HG03097 (cell line): Measurements from ENCODE around the gene DEPDC4.
A peak's percentile ranks its signal among the peaks of the same experiment; 100 is the strongest.

Source experiments
- ATAC-seq: cut with Tn5 transposase; IDR thresholded peaks from one replicate; pipeline ENCODE4 v1.9.1; 2021; ENCODE audit not compliant: unreplicated experiment, low FRiP score

The DEPDC4 gene

GRCh38 chr12:100219328-100220109 lies 47.4 kb downstream of the DEPDC4 start:
- no peak for ATAC-seq

- ATAC-seq = no peak
These were observed 50.5 kb downstream of the DEPDC4 start for GRCh38 chr12:100216337-100216736.

DNA sequence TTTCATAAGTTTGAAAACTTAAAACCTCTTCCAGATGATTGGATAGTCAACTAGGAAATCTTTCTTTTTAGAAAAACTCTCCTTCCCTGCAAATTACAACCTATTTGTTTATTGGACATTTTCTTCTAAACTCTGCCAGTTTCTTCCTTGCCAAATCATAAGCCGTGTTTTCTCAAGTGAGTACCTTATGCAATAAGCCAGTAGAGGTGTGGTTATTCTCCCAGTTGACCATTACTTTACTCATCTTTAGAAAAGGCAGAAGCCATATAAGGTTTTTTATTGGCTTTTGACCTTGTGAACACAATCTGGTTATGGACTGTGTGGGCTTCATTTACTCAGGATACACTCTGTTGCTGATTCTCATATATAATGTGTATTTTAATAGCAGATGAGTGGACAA lies 51.7 kb downstream of the DEPDC4 start:
- no peak for ATAC-seq

- ATAC-seq = no peak
These were observed 52.4 kb downstream of the DEPDC4 start for GRCh38 chr12:100214518-100214917.

DNA sequence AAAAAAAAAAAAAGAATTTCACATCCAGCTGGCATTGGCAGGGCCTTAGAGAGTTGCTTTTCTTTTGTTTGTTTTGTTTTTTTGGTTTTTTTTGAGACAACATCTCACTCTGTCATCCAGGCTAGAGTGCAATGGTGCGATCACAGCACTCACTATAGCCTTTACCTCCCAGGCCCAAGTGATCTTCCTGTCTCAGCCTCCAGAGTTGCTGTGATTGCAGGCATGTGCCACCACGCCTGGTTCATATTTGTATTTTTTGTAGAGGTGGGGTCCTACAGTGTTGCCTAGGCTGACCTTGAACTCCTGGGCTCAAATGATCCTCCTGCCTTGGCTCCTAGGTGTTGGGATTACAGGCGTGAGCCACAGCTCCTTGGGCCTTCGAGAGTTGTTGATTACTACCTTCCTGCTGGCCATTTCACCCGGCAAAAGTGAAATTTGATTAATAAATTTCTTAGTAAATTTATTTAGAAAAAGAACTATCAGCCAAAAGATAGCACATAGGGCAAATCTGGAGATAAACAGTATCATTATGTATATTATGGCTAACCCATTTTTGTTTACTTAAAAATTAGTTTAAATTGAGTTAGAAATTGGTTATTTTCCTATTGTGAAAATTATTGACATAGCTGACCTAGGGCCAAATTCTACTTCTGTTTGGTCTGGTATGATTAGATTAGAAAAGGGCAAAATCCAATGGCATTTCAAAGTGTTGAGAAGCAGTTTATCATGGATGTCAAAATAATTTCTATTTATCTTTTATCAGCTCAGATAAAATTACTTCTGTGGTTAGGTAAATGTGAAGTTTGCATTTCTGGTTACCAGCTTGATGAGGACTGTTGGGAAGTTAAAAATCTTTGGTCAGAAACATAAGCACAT lies 53.6 kb downstream of the DEPDC4 start:
- no peak for ATAC-seq

- ATAC-seq = no peak
These were observed 55.2 kb downstream of the DEPDC4 start for GRCh38 chr12:100211698-100212097.

GRCh38 chr12:100208834-100209233 lies 58.0 kb downstream of the DEPDC4 start:
- no peak for ATAC-seq

- no peak for ATAC-seq
These were observed 59.6 kb downstream of the DEPDC4 start for GRCh38 chr12:100207311-100207710.

- no peak for ATAC-seq
These were observed 65.1 kb downstream of the DEPDC4 start for GRCh38 chr12:100201604-100202423.

DNA sequence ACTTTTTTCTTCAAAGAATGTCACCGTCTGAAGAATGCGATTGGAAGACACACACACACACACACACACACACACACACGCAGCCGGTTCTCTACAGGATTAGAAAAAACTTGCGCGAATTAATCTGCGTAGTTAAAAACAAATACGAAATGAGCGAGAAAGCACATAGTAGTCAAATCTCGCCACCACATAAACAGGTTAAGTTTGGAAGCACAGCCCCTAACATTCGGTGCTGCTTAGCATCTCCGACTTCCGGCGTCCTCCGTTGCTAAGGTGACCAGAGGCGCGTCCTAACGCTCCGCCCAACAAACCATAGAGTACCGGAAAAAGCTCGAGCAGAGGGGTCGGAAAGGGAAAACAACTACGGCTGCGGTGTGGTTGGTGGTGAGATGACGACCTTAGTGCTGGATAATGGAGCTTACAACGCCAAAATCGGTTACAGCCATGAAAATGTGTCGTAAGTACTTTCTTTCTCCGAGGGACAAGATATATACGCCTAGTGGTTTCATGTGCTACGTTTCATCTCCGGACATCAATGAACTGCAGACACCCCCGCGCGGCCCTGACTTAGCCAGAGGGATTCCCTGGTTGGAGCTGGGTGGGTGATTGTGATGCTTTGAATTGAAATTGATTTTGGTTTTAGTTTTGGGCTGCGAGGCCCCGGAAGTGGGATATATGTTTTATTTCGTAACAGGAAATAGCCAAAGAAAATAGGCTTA lies 66.3 kb downstream of the DEPDC4 start, which contains the start of gene ACTR6:
ACTR6 (plus strand) TSS at position 353 of the 719 bp plus-strand sequence; CDS start at position 390, 37 bp downstream.
- peak; percentile 88 for ATAC-seq

GRCh38 chr12:100199347-100200149 lies 67.3 kb downstream of the DEPDC4 start:
- ATAC-seq = peak; percentile 75

DNA sequence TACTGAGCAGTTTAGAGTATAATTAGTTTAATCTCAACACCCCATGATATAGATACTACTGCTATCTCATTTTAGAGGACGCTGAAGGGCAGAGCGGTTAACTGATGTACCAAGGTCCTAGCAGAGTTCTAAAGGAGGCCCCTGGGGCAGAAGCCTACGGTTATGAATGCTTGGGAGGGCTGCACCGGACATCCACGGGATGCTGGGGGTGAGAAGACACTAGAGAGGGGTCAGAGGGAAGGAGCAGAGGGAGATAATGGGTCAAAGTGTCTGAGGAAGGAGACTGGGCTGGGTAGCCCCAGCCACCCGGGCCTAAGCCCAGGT lies 67.9 kb downstream of the DEPDC4 start:
- ATAC-seq = no peak

DNA sequence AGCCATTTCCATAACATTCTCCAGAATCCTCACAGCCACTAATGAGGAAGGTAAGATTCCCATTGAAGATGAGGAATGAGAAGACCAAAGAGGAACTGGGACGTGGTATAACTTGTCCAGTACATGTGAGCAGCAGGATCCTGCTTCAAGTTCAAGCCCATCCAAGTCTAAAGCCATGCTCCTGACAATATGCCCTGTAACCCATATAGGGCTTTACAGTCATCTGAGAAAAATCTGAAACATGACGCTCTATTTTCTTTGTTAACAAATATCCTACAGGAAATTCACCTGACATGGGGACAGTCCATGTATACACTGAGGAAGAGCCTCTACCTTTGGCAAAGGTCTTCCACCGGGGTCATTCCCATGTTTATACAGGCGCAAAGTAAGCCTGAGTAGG lies 69.4 kb downstream of the DEPDC4 start:
- no peak for ATAC-seq

DNA sequence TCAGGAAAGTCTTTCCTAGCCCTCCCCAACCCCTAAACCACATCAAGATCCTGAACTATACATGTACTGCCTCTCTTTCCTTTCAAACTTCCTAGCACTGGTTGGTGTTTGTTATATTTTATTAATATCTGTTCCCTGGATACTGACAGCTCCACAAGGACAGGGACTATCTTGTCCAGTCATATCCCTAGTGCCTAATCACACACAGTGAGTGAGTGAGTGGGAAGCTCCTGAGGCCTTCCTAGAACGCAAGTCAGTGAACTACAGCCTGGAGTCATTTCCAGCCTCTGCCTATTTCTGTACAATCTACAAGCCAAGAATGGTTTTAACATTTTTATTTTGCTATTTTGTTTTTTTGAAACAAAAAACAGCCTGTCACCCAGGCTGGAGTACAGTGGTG lies 73.8 kb downstream of the DEPDC4 start:
- no peak for ATAC-seq
